IPS DF 4.7 (cell line): ENCODE data around the gene FGD3.

Source experiments
- DNase-seq: peaks from one replicate; pipeline ENCODE4 v3.0.0-alpha.2; 2013; ENCODE audit warnings: low spot score; ENCODE audit errors: extremely low read depth

Gene FGD3

GRCh38 chr9:93030642-93031628 lies 83.6 kb downstream of the FGD3 start:
- DNase-seq = no peak

DNA sequence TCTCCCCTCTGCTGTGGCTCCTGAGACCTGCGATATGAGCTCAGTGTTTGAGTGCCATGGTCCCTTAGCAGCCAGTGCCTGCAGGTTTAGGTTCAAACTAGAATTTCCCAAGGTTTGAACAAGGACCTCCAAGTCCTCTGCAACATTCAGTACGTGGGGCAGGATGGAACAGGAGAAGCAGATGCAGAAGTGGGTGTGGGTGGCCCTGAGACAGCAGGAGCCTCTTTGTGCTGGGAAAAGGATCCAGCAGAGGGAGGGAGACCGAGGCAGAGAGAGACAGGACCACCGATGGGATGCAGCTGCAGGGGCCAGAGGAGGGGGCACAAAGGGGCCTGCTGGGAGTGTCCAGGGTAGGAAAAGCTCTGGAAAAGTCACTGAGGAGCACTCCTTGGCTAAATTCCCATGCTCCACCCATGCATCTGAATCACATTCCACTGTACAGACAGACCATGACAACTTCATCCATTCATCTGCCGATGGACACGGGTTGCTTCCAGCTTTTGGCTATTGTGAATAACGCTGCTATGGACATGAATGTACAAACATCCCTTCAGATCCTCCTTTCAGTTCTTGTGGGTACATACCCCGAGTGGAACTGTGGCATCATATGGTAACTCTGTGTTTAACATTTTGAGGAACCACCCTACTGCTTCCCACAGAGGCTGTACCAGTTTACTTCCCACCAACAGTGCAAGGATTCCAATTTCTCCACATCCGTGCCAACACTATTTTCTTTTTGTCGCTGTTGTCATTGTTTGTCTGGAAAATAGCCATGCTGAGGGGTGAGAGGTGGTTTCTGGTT lies 84.5 kb downstream of the FGD3 start:
- DNase-seq = no peak

GRCh38 chr9:93032545-93032944 lies 85.2 kb downstream of the FGD3 start:
- no peak for DNase-seq

DNA sequence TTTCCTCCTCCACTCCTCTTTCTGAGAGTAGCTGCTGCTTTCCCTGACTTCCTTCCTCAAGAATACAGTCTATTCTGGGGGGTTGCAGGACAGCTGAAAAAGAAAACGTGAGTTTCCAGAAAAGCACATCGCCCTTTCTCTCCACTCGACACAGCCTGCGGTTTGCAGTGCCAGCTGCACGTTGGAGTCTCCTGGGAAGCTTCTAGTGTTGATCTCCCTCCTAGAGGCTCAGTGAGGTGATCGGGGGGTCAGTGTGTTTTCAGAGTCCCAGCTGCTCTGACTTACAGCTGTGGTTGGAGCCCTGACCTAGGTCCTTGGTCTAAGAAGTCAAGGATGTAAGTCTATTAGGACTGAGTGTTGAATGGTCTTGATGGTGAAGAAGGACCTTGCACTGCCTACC lies 86.2 kb downstream of the FGD3 start:
- no peak for DNase-seq

- no peak for DNase-seq
Observed at GRCh38 chr9:93035106-93035660, 87.9 kb downstream of the FGD3 start.

- no peak for DNase-seq
Observed at GRCh38 chr9:93035821-93036351, 88.6 kb downstream of the FGD3 start.

DNA sequence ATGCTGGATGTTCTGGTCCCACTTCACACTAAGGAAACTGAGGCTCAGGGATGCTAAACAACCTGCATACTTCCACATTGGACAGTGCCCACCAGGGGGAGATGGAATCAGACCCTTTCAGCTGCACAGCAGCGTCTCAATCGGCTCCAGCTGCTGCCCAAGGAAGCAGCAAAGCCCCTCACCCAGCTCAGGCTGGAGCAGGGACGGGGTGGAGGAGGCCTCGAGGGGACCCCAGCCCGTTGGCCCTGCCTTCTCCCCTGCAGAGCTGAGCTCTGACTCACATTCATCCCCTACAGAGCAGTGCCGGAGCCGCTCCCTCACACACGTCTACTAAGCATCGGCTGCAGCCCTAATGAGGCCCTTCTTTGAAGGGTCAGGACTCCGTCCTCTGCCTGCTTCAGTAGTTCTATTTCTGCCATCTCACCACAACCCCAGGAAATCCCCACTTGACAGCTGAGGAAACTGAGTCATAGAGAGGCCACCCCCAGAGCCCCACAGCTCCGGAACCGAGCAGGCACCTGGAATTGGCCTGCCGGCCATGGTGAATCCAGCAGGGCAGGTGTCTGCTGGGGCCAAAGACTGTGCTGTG lies 89.7 kb downstream of the FGD3 start:
- no peak for DNase-seq

GRCh38 chr9:93037476-93037971 lies 90.2 kb downstream of the FGD3 start:
- no peak for DNase-seq

DNA sequence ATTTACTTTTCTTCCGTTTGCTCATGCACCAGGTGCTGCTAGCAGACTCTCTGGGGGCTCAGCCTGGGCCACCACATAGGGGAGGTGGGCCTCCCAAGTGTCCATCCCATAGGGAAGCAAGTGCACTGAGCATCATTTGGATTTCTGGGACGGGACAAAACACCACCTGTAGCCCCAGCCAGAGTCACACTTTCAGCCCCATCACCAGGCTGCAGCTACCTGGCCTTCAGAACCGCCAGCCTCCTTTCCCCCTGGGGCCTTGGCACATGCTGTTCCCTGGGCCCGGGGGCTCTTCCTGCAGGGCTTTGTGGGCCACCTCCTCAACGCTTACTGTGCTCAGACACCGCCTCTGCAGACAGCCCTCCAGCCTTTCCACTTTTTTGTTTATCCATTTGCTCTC lies 91.6 kb downstream of the FGD3 start:
- no peak for DNase-seq

DNA sequence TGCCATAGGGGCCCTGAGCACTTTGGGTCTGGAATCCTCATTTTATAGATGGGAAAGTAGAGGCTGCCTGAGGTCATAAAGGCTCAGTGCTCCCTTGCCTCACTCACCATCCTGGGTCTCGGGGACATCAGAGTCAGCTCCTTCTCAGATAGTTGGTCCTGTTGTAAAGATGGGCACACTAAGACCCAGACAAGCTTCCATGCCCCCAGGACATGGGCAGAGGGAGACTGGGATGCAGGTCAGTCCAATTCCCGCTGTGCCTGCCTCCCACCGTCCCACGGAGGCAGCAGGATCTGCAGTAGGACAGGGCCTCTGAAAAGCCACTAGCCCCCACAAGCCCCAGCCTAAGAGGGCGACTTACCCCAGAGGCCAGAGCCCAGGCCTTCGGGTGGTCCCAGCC lies 92.1 kb downstream of the FGD3 start:
- no peak for DNase-seq

DNA sequence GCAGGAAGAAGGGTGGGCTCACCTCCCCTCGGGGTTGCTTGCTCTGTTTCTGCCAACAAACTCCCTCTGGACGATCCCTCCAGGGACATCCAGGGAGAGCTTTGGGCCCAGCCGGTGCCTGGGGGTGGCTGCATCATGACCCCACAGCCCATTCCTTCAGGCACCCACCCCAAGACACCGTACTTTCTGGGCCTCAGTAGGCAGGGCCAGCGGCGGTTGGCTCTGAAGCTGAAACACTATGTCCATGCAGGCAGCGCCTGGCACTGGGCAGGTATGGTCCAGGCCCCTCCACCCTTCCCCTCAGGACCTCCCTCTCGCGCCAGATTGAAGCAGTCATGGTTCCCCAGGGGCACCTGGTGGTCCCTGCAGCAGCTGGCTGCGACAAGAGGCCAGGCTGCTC lies 92.7 kb downstream of the FGD3 start:
- DNase-seq = no peak

GRCh38 chr9:93040409-93040808 lies 93.1 kb downstream of the FGD3 start:
- no peak for DNase-seq

DNA sequence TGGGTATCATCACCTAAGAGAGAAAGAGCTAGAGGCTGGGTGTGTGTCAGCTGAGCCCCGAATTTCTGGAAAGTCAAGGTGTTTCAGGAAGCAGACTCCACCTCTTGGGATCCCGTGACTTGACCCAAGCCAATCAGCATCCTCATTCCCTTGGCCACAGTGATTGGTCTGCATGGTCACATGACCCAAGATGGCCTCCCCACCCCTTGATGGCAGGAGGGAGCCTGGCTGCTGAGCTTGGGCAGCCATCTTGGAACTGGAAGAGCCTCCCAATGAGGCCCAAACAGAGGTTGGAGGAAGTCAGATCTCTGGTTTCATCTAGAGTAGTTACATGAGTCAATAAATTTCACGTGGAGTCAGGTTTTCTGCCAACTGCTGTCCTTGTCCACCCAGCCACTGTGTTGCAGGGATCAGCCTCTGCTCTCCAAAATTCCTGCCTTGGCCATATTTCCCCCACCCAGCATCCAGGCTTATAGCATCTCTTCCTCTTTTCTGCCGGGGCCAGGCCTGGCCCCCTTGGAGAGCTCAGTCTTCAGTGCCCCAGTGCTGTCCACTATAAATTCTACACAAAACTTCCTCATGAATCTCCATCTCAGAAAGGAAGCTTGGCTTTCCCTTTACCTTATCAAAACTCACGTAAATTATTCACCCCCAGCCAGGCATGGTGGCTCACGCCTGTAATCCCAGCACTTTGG lies 93.9 kb downstream of the FGD3 start:
- DNase-seq = no peak

- DNase-seq = no peak
Observed at GRCh38 chr9:93043122-93043521, 95.8 kb downstream of the FGD3 start.

DNA sequence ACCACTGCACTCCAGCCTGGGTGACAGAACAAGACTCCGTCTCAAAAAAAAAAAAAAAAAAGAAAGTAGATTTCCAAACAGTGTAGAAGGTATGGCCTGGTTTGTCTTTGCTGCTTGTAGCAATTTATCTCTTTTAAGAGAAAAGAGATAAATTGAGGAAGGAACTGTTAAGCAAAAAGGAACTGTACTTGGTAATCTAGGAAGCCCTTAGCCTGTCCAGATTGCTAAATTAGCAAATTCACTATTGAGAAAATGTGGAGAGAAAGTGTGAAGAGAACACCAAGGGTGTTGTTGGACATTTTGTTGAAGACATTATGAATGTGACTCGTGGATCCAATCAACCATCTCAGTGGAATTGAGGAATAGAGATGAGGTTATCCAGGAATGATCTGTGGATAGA lies 98.2 kb downstream of the FGD3 start:
- DNase-seq = no peak

GRCh38 chr9:93048566-93049448 lies 101.5 kb downstream of the FGD3 start:
- no peak for DNase-seq

- no peak for DNase-seq
Observed at GRCh38 chr9:93049491-93049890, 102.2 kb downstream of the FGD3 start.

DNA sequence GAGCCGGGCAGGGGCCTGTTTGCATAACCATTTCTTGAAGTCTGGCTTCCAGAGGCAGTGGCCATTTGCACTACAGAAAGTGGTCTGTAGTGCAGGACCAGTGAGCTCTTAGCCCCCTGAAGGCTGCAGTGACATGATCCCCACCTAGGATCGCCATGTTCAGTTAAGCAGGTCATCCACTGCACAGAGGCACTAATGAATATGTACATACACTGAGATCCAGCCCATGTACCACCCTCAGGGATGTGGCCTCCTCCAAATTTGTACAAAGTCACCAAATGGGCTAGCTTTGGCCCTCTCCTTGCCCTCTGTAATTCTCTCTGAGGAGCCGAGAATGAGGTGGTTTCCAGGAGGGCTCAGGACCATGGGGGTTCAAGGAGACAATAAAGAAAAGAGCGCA lies 102.9 kb downstream of the FGD3 start:
- DNase-seq = no peak

GRCh38 chr9:93051680-93052089 lies 104.4 kb downstream of the FGD3 start:
- DNase-seq = no peak
